ENCODE measurements around the gene TXNL1. TPM values are rescaled to one million over a fixed set of nuclear protein-coding genes. Genes with fewer than 3 reads are reported as not detected.

The TXNL1 gene
- total and polyA plus RNA-seq, 2 of the 13 experiments (the other 11 are each of a cell fraction or from before 2014, with no cell fraction given), result 41.9 to 73.1 TPM

DNA sequence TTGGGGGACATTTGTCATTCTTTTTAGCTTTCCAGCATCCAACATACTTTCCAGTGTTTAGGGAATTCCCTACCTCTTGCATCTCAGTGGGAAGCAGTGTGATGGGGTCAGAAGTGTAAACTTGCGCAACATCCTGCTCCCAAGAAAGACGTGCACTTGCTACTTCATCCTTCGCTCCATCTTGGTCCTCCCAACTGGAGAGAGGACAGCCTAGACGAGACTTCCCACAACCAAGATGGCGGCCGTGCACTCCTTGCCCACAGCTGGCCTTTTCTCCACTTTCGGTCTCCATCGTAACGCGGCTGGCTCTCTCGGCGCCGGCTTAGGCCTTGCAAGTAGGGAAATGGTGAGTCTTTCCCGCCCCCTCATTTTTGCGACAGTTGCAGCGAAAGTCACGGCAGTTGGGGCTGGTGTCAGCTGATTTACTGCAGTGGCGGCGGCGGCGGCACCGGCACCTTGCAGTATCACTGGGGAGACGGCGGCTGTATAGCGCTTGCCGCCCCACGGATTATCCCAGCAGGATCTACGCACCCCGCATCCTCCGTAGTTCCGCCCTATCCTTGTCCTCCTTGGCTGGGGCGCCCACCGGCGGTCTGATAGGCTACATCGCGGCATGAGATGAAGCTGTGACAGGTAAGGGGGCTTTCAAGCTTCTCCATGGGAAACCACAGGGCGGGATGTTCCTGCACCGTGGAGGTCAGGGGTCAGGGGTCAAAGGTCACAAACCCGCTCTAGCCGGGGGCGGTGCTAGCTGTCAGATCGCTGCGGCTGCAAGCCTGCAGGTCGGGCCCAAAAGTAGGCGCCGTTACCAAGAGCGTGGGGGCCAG, 12.8 kb upstream of the TXNL1 start, which contains the start of gene WDR7 (continued):
- TF ChIP-seq, protein P1, sequence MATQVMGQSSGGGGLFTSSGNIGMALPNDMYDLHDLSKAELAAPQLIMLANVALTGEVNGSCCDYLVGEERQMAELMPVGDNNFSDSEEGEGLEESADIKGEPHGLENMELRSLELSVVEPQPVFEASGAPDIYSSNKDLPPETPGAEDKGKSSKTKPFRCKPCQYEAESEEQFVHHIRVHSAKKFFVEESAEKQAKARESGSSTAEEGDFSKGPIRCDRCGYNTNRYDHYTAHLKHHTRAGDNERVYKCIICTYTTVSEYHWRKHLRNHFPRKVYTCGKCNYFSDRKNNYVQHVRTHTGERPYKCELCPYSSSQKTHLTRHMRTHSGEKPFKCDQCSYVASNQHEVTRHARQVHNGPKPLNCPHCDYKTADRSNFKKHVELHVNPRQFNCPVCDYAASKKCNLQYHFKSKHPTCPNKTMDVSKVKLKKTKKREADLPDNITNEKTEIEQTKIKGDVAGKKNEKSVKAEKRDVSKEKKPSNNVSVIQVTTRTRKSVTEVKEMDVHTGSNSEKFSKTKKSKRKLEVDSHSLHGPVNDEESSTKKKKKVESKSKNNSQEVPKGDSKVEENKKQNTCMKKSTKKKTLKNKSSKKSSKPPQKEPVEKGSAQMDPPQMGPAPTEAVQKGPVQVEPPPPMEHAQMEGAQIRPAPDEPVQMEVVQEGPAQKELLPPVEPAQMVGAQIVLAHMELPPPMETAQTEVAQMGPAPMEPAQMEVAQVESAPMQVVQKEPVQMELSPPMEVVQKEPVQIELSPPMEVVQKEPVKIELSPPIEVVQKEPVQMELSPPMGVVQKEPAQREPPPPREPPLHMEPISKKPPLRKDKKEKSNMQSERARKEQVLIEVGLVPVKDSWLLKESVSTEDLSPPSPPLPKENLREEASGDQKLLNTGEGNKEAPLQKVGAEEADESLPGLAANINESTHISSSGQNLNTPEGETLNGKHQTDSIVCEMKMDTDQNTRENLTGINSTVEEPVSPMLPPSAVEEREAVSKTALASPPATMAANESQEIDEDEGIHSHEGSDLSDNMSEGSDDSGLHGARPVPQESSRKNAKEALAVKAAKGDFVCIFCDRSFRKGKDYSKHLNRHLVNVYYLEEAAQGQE (IDR thresholded peaks at IDR 0.05; ENCODE audit: borderline replicate concordance in 1 of 2, low read depth in 1 of 2, low read length in 2 of 2), result no peak; a peak in 1 of 4 replicates
- TF ChIP-seq MBNL3 (CRISPR knock-in tag; conservative IDR thresholded peaks at IDR 0.05) (no peak), CBX1 (IDR thresholded peaks at IDR 0.05; ENCODE audit: low read depth) (no peak), ELF3 (CRISPR knock-in tag; IDR thresholded peaks at IDR 0.05) (0 out of 2 replicates have a peak, but pooled peaks have one; percentile 48), ZNF20 (CRISPR knock-in tag; IDR thresholded peaks at IDR 0.05) (no peak), ZNF557 (CRISPR knock-in tag; IDR thresholded peaks at IDR 0.05) (no peak), MXI1 (IDR thresholded peaks at IDR 0.05; ENCODE audit: borderline replicate concordance, low read depth, low read length) (no peak), MIXL1 (CRISPR knock-in tag; IDR thresholded peaks at IDR 0.05) (0 out of 2 replicates have a peak, but pooled peaks have one; percentile 11)
- TF ChIP-seq, protein P2, sequence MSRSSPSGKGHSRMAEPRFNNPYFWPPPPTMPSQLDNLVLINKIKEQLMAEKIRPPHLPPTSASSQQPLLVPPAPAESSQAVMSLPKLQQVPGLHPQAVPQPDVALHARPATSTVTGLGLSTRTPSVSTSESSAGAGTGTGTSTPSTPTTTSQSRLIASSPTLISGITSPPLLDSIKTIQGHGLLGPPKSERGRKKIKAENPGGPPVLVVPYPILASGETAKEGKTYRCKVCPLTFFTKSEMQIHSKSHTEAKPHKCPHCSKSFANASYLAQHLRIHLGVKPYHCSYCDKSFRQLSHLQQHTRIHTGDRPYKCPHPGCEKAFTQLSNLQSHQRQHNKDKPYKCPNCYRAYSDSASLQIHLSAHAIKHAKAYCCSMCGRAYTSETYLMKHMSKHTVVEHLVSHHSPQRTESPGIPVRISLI (CRISPR knock-in tag; IDR thresholded peaks at IDR 0.05; ENCODE audit: borderline replicate concordance), result no peak
- TF ChIP-seq, protein P3, sequence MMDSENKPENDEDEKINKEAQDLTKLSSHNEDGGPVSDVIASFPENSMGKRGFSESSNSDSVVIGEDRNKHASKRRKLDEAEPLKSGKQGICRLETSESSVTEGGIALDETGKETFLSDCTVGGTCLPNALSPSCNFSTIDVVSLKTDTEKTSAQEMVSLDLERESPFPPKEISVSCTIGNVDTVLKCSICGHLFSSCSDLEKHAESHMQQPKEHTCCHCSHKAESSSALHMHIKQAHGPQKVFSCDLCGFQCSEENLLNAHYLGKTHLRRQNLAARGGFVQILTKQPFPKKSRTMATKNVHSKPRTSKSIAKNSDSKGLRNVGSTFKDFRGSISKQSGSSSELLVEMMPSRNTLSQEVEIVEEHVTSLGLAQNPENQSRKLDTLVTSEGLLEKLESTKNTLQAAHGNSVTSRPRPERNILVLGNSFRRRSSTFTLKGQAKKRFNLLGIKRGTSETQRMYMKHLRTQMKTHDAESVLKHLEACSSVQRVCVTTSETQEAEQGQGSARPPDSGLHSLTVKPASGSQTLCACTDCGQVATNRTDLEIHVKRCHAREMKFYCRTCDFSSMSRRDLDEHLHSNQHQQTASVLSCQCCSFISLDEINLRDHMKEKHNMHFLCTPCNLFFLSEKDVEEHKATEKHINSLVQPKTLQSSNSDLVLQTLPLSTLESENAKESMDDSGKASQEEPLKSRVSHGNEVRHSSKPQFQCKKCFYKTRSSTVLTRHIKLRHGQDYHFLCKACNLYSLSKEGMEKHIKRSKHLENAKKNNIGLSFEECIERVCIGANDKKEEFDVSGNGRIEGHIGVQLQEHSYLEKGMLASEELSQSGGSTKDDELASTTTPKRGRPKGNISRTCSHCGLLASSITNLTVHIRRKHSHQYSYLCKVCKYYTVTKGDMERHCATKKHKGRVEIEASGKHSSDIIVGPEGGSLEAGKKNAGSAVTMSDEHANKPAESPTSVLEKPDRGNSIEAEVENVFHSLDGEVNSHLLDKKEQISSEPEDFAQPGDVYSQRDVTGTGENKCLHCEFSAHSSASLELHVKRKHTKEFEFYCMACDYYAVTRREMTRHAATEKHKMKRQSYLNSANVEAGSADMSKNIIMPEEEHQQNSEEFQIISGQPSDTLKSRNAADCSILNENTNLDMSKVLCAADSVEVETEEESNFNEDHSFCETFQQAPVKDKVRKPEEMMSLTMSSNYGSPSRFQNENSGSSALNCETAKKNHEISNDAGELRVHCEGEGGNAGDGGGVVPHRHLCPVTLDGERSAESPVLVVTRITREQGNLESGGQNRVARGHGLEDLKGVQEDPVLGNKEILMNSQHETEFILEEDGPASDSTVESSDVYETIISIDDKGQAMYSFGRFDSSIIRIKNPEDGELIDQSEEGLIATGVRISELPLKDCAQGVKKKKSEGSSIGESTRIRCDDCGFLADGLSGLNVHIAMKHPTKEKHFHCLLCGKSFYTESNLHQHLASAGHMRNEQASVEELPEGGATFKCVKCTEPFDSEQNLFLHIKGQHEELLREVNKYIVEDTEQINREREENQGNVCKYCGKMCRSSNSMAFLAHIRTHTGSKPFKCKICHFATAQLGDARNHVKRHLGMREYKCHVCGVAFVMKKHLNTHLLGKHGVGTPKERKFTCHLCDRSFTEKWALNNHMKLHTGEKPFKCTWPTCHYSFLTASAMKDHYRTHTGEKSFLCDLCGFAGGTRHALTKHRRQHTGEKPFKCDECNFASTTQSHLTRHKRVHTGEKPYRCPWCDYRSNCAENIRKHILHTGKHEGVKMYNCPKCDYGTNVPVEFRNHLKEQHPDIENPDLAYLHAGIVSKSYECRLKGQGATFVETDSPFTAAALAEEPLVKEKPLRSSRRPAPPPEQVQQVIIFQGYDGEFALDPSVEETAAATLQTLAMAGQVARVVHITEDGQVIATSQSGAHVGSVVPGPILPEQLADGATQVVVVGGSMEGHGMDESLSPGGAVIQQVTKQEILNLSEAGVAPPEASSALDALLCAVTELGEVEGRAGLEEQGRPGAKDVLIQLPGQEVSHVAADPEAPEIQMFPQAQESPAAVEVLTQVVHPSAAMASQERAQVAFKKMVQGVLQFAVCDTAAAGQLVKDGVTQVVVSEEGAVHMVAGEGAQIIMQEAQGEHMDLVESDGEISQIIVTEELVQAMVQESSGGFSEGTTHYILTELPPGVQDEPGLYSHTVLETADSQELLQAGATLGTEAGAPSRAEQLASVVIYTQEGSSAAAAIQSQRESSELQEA (CRISPR knock-in tag; IDR thresholded peaks at IDR 0.05; ENCODE audit: not compliant biosample characterization), result peak; percentile 86

Measured in HepG2 (cell line).